ENCODE data around the gene MT1G. TPM values are rescaled to one million over a fixed set of nuclear protein-coding genes. Genes with fewer than 3 reads are reported as not detected.
A peak's percentile ranks its signal among the peaks of the same experiment; 100 is the strongest.

MT1G gene
- total and polyA plus RNA-seq, 4 donors: 152 to 9,444 (median 3,398) TPM

GRCh38 chr16:56669840-56670619, 2.2 kb upstream of the MT1G start:
- peak overlapping the region; percentile 19 to 97 (median 85) for H3K4me3 ChIP-seq (ENCODE audit: low read depth in 1 of 3, low read length in 3 of 3)

GRCh38 chr16:56669005-56669839, 1.4 kb upstream of the MT1G start, which contains the start of gene MT1H:
MT1H (plus strand) TSS chr16:56669814; CDS start chr16:56669885, 71 bp downstream.
- peak; percentile 77 for DNase-seq (ENCODE audit: low spot score)
- peak within 1 kb of the TSS; percentile 90 to 94 for H3K27ac ChIP-seq (ENCODE audit: low read depth in 1 of 2, low read length in 2 of 2)

More at GRCh38 chr16:56669840-56670619, 2.2 kb upstream of the MT1G start:
- peak; percentile 15 for TF ChIP-seq SP1 (IDR thresholded peaks at IDR 0.05)
- TF ChIP-seq HNF4G (IDR thresholded peaks at IDR 0.05): no peak
- TF ChIP-seq TAF1 (conservative IDR thresholded peaks at IDR 0.05): peak; percentile 77
- peak in 1 of 2 donors; percentile 19 for TF ChIP-seq JUND (IDR thresholded peaks at IDR 0.05)
- no peak for TF ChIP-seq FOXA2 (IDR thresholded peaks at IDR 0.05)
- 31% methylated on average over 19 of the region's 19 CpGs for WGBS
- no peaks in the 10 kb centered on the region for H3K9me3 ChIP-seq (ENCODE audit: control insufficient read depth in 4 of 4, low read length in 3 of 4)
- peaks cover 0 to 20% (median 10%) of the 10 kb centered on the region in 4 donors for H3K4me1 ChIP-seq (ENCODE audit: control insufficient read depth in 4 of 4, insufficient read depth in 4 of 4, low read length in 3 of 4)
- H3K27ac ChIP-seq (ENCODE audit: low read depth in 1 of 2, low read length in 2 of 2): peak overlapping the region; percentile 90 to 94
- H3K27me3 ChIP-seq (ENCODE audit: control insufficient read depth in 4 of 4, insufficient read depth in 4 of 4, low read length in 3 of 4): no peaks in the 10 kb centered on the region
- no peak for DNase-seq (ENCODE audit: low spot score)
- peak overlapping the region; percentile 31 to 78 for H3K9ac ChIP-seq (ENCODE audit: low read depth in 1 of 2, low read length in 2 of 2)
- no peaks in the 10 kb centered on the region for H3K36me3 ChIP-seq (ENCODE audit: control insufficient read depth in 4 of 4, insufficient read depth in 3 of 4, low read depth in 1 of 4, low read length in 3 of 4)

More at GRCh38 chr16:56669005-56669839, 1.4 kb upstream of the MT1G start, which contains the start of gene MT1H:
- no peaks in the 10 kb centered on the region for H3K36me3 ChIP-seq (ENCODE audit: control insufficient read depth in 4 of 4, insufficient read depth in 3 of 4, low read depth in 1 of 4, low read length in 3 of 4)
- H3K9ac ChIP-seq (ENCODE audit: low read depth in 1 of 2, low read length in 2 of 2): peak within 1 kb of the TSS; percentile 31 to 78
- WGBS: 15% methylated on average over 38 of the region's 38 CpGs
- TF ChIP-seq, protein P1, sequence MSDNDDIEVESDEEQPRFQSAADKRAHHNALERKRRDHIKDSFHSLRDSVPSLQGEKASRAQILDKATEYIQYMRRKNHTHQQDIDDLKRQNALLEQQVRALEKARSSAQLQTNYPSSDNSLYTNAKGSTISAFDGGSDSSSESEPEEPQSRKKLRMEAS (IDR thresholded peaks at IDR 0.05): peak; percentile 32
- no peak for TF ChIP-seq FOXA1 (IDR thresholded peaks at IDR 0.05)
- no peak for TF ChIP-seq TAF1 (conservative IDR thresholded peaks at IDR 0.05)
- peak; percentile 49 to 74 for TF ChIP-seq RXRA (IDR thresholded peaks at IDR 0.05)
- no peak for TF ChIP-seq ATF3 (IDR thresholded peaks at IDR 0.05)
- peak; percentile 29 for TF ChIP-seq YY1 (IDR thresholded peaks at IDR 0.05)
- TF ChIP-seq RAD21 (IDR thresholded peaks at IDR 0.05): no peak
- TF ChIP-seq HNF4G (IDR thresholded peaks at IDR 0.05): no peak
- TF ChIP-seq REST (IDR thresholded peaks at IDR 0.05): peak; percentile 21
- peak; percentile 91 for TF ChIP-seq SP1 (IDR thresholded peaks at IDR 0.05)
- TF ChIP-seq EGR1 (IDR thresholded peaks at IDR 0.05; ENCODE audit: low read depth in 2 of 2): no peak
- TF ChIP-seq JUND (IDR thresholded peaks at IDR 0.05): no peak
- no peak for TF ChIP-seq FOXA2 (IDR thresholded peaks at IDR 0.05)
- TF ChIP-seq HNF4A (conservative IDR thresholded peaks at IDR 0.05): peak; percentile 59 to 73
- H3K4me1 ChIP-seq (ENCODE audit: control insufficient read depth in 4 of 4, insufficient read depth in 4 of 4, low read length in 3 of 4): peaks cover 0 to 20% (median 10%) of the 10 kb centered on the region in 4 donors
- H3K27me3 ChIP-seq (ENCODE audit: control insufficient read depth in 4 of 4, insufficient read depth in 4 of 4, low read length in 3 of 4): no peaks in the 10 kb centered on the region
- no peaks in the 10 kb centered on the region for H3K9me3 ChIP-seq (ENCODE audit: control insufficient read depth in 4 of 4, low read length in 3 of 4)
- peak within 1 kb of the TSS; percentile 19 to 97 (median 85) for H3K4me3 ChIP-seq (ENCODE audit: low read depth in 1 of 3, low read length in 3 of 3)

Measured in liver (tissue), 9 donors.